ENCODE measurements around the gene GABRR2. TPM values are rescaled to one million over a fixed set of nuclear protein-coding genes. Genes with fewer than 3 reads are reported as not detected.

Gene GABRR2
- total RNA-seq, 1 donor from 2014 or later: 1.8 TPM

GRCh38 chr6:89217299-89217910, 97.7 kb downstream of the GABRR2 start, which contains the start of gene GABRR1:
Gene GABRR1 (minus strand): TSS chr6:89217358. CDS start chr6:89217322, 36 bp downstream.
- intact Hi-C loops (cut with micrococcal nuclease): no loop called here
- DNase-seq (no peak), ATAC-seq (ENCODE audit: low read depth) (no peak)
- ChIA-PET POLR2A (no interaction called here), CTCF (no interaction called here)
- no peak for TF ChIP-seq CTCF (IDR thresholded peaks at IDR 0.05)
- H3K4me1 Mint-ChIP-seq: no peaks in the 10 kb centered on the region
- H3K4me3 Mint-ChIP-seq: no peak within 1 kb of the TSS
- no peaks in the 10 kb centered on the region for H3K9me3 Mint-ChIP-seq
- no peak within 1 kb of the TSS for H3K27ac Mint-ChIP-seq
- H3K27me3 Mint-ChIP-seq: peaks cover 23% of the 10 kb centered on the region
- no peaks in the 10 kb centered on the region for H3K36me3 Mint-ChIP-seq (ENCODE audit: low read depth)

DNA sequence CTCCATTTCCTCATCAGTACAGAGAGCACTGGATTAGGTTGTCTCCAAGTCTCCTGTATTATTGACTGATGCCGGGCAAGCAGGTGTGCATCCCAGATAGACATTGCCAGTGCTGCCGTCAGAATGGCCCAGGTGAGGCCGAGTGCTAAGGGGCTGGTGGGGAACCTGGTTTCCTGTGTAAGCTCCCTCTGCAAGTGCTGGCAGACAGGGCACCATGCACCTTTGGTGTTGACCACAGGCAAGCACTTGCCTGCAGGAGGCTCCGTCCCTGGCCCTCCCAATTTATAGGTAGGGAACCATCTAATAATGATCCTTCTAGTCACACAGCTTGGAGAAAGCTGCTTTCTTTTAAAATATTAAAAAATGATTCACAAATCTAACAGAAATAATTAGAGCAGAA, 98.7 kb downstream of the GABRR2 start:
- H3K4me3 Mint-ChIP-seq: no peak overlapping the region
- CTCF ChIA-PET: no interaction called here
- H3K4me1 Mint-ChIP-seq: no peaks in the 10 kb centered on the region
- POLR2A ChIA-PET: no interaction called here
- H3K27me3 Mint-ChIP-seq: peaks cover 30% of the 10 kb centered on the region
- no peak overlapping the region for H3K27ac Mint-ChIP-seq
- H3K36me3 Mint-ChIP-seq (ENCODE audit: low read depth): no peaks in the 10 kb centered on the region
- no peaks in the 10 kb centered on the region for H3K9me3 Mint-ChIP-seq
- intact Hi-C loops (cut with micrococcal nuclease): no loop called here
- DNase-seq (no peak), ATAC-seq (ENCODE audit: low read depth) (no peak)
- no peak for TF ChIP-seq CTCF (IDR thresholded peaks at IDR 0.05)

DNA sequence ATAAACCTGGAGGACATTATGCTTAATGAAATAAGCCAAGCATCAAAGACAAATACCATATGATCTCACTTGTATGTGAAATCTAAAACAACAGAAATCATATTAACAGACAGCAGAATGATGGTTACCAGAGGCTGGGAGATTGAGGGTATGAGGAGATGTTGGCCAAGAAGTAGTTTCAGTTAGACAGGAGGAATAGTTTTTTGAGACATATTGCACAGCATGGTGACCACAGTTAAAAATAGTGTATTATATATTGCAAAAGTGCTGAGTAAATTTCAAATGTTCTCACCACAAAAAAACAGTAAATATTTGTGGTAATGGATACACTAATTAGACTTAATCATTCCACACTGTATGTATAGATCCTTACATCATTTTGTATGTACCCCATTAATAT, 99.7 kb downstream of the GABRR2 start:
- ATAC-seq (ENCODE audit: low read depth) (no peak), DNase-seq (no peak)
- no peak overlapping the region for H3K27ac Mint-ChIP-seq
- no peaks in the 10 kb centered on the region for H3K36me3 Mint-ChIP-seq (ENCODE audit: low read depth)
- POLR2A ChIA-PET: no interaction called here
- no peak overlapping the region for H3K4me3 Mint-ChIP-seq
- H3K27me3 Mint-ChIP-seq: peaks cover 30% of the 10 kb centered on the region
- H3K4me1 Mint-ChIP-seq: no peaks in the 10 kb centered on the region
- no peaks in the 10 kb centered on the region for H3K9me3 Mint-ChIP-seq
- CTCF ChIA-PET: no interaction called here
- no peak for TF ChIP-seq CTCF (IDR thresholded peaks at IDR 0.05)
- intact Hi-C loops (cut with micrococcal nuclease): no loop called here

- no peak overlapping the region for H3K27ac Mint-ChIP-seq
- CTCF ChIA-PET: no interaction called here
- H3K27me3 Mint-ChIP-seq: peaks cover 30% of the 10 kb centered on the region
- no peaks in the 10 kb centered on the region for H3K9me3 Mint-ChIP-seq
- POLR2A ChIA-PET: no interaction called here
- H3K4me3 Mint-ChIP-seq: no peak overlapping the region
- H3K4me1 Mint-ChIP-seq: no peaks in the 10 kb centered on the region
- H3K36me3 Mint-ChIP-seq (ENCODE audit: low read depth): no peaks in the 10 kb centered on the region
- no peak for ATAC-seq (ENCODE audit: low read depth)
- no peak for TF ChIP-seq CTCF (IDR thresholded peaks at IDR 0.05)
- DNase-seq: no peak
- intact Hi-C loops (cut with micrococcal nuclease): no loop called here
Observed at GRCh38 chr6:89214197-89214596, 100.9 kb downstream of the GABRR2 start.

DNA sequence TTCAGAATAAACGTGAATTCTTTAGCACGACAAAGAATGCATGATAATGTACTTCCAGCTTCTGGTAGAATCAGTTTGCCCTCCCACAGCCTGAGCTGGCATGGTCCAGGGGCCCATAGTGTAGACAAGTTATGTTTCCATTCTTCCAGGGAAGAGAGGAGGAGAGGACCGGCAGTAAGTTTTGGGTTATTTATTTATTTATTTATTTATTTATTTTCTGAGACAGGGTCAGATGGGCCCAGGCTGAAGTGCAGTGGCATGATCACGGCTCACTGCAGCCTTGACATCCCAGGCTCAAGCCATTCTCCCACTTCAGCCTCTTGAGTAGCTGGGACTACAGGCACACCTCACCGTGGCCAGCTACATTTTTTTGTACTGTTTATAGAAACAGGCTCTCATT, 102.6 kb downstream of the GABRR2 start:
- H3K4me1 Mint-ChIP-seq: no peaks in the 10 kb centered on the region
- ATAC-seq (ENCODE audit: low read depth) (no peak), DNase-seq (no peak)
- no peak overlapping the region for H3K4me3 Mint-ChIP-seq
- ChIA-PET POLR2A (no interaction called here), CTCF (no interaction called here)
- intact Hi-C loops (cut with micrococcal nuclease): no loop called here
- no peak overlapping the region for H3K27ac Mint-ChIP-seq
- TF ChIP-seq CTCF (IDR thresholded peaks at IDR 0.05): no peak
- no peaks in the 10 kb centered on the region for H3K9me3 Mint-ChIP-seq
- H3K27me3 Mint-ChIP-seq: peaks cover 21% of the 10 kb centered on the region
- no peaks in the 10 kb centered on the region for H3K36me3 Mint-ChIP-seq (ENCODE audit: low read depth)
